IMR-90 (cell line): ENCODE results near the gene CCDC30. TPM values are rescaled to one million over a fixed set of nuclear protein-coding genes. Genes with fewer than 3 reads are reported as not detected.

Experiments
- ATAC-seq: fragments of 200-7000 bp; cut with Tn5 transposase; 2 replicates; pipeline ENCODE4 v1.9.1; 2020; ENCODE audit warnings: low read depth, mild to moderate bottlenecking, moderate library complexity
- BruUV-seq: library from RNA; stranded (reverse); fragments of 400-500 nt; replicated peaks from 2 replicates; lab custom pipeline; 2021; lab: Mats Ljungman, UMichigan
- CTCF ChIA-PET: fragments of 300-600 bp; formaldehyde crosslinking; extraction: SDS; loops from one replicate; lab custom pipeline; 2021; ENCODE audit warnings: antibody characterized with exemption; lab: Yijun Ruan, JAX
- POLR2A ChIA-PET: fragments of 300-600 bp; sonication (Branson Sonifier 250); formaldehyde crosslinking; loops from one replicate; lab custom pipeline; 2022; ENCODE audit warnings: antibody characterized with exemption; ENCODE audit not compliant: unreplicated experiment; lab: Charles Lee
- DNase-seq: peaks from one replicate; pipeline ENCODE4 v3.0.0; 2013
- H2AFZ ChIP-seq: replicated peaks from 2 replicates; pipeline ENCODE3; 2013; ENCODE audit warnings: low read length, mild to moderate bottlenecking; ENCODE audit not compliant: poor library complexity
- H2AK5ac ChIP-seq: 2 replicates; pipeline ENCODE4 v1.6.1; 2013; ENCODE audit warnings: low read depth, low read length, inconsistent platforms
- H2AK9ac ChIP-seq: replicated peaks from 2 replicates; pipeline ENCODE3; 2013; ENCODE audit warnings: mild to moderate bottlenecking, low read depth, low read length, moderate library complexity; ENCODE audit not compliant: poor library complexity
- H2BK120ac ChIP-seq: 2 replicates; pipeline ENCODE4 v1.6.1; 2013; ENCODE audit warnings: low read depth, low read length, inconsistent platforms
- H2BK15ac ChIP-seq: 3 replicates; pipeline ENCODE4 v1.6.1; 2013; ENCODE audit warnings: low read depth, low read length, inconsistent platforms
- H2BK20ac ChIP-seq: 2 replicates; pipeline ENCODE4 v1.6.1; 2013; ENCODE audit warnings: low read depth, mild to moderate bottlenecking, inconsistent platforms, low read length, moderate library complexity
- H2BK5ac ChIP-seq: 2 replicates; pipeline ENCODE4 v1.6.1; 2013; ENCODE audit warnings: mild to moderate bottlenecking, low read depth, low read length, inconsistent platforms; ENCODE audit not compliant: poor library complexity, severe bottlenecking
- H3K14ac ChIP-seq: replicated peaks from 2 replicates; pipeline ENCODE4 v1.6.1; 2013; ENCODE audit warnings: low read depth, low read length, inconsistent platforms
- H3K18ac ChIP-seq: 2 replicates; pipeline ENCODE4 v1.6.1; 2013; ENCODE audit warnings: low read depth, low read length, control low read depth
- H3K23ac ChIP-seq: 2 replicates; pipeline ENCODE4 v1.6.1; 2013; ENCODE audit warnings: low read depth, low read length, inconsistent platforms
- H3K27ac ChIP-seq: 2 replicates; pipeline ENCODE4 v1.5.1; 2013; ENCODE audit warnings: mild to moderate bottlenecking, control low read depth, low read length; ENCODE audit not compliant: insufficient read depth
- H3K27me3 ChIP-seq: 2 replicates; pipeline ENCODE4 v1.6.1; 2013; ENCODE audit warnings: low read length; ENCODE audit not compliant: control insufficient read depth, insufficient read depth
- H3K36me3 ChIP-seq: 2 replicates; pipeline ENCODE4 v1.6.1; 2013; ENCODE audit warnings: low read length, mixed read lengths; ENCODE audit not compliant: control insufficient read depth, insufficient read depth
- H3K4ac ChIP-seq: 2 replicates; pipeline ENCODE4 v1.6.1; 2013; ENCODE audit warnings: low read depth, low read length, inconsistent platforms
- H3K4me1 ChIP-seq: 2 replicates; pipeline ENCODE4 v1.6.1; 2013; ENCODE audit warnings: low read length, mixed read lengths; ENCODE audit not compliant: control insufficient read depth, insufficient read depth
- H3K4me2 ChIP-seq: 2 replicates; pipeline ENCODE4 v1.6.1; 2013; ENCODE audit warnings: low read depth, mild to moderate bottlenecking, control low read depth, low read length, moderate library complexity
- H3K4me3 ChIP-seq: 2 replicates; pipeline ENCODE4 v1.5.1; 2013; ENCODE audit warnings: low read depth, mild to moderate bottlenecking, control low read depth, low read length, moderate library complexity; ENCODE audit not compliant: insufficient read depth
- H3K56ac ChIP-seq: 2 replicates; pipeline ENCODE4 v1.6.1; 2013; ENCODE audit warnings: low read length, inconsistent platforms; ENCODE audit not compliant: insufficient read depth; ENCODE audit errors: extremely low read depth
- H3K79me1 ChIP-seq, 2 experiments: 2 replicates each; pipeline ENCODE4 v1.6.1; 2013; ENCODE audit warnings: low read length in 2 of 2, inconsistent platforms in 1 of 2, low read depth in 1 of 2
- H3K9ac ChIP-seq: 2 replicates; pipeline ENCODE4 v1.6.1; 2013; ENCODE audit warnings: low read depth, low read length, control low read depth
- H3K9me1 ChIP-seq: 2 replicates; pipeline ENCODE4 v1.6.1; 2013; ENCODE audit warnings: low read length, inconsistent platforms; ENCODE audit not compliant: insufficient read depth
- H3K9me3 ChIP-seq: 2 replicates; pipeline ENCODE4 v1.6.1; 2013; ENCODE audit warnings: low read length; ENCODE audit not compliant: control insufficient read depth, insufficient read depth
- H4K20me1 ChIP-seq: 2 replicates; pipeline ENCODE4 v1.6.1; 2013; ENCODE audit warnings: low read length, inconsistent platforms; ENCODE audit not compliant: insufficient read depth
- H4K5ac ChIP-seq: 2 replicates; pipeline ENCODE4 v1.6.1; 2013; ENCODE audit warnings: mild to moderate bottlenecking, low read depth, low read length, control low read depth
- H4K8ac ChIP-seq, 2 experiments: 2 replicates each; pipeline ENCODE4 v1.6.1; 2013; ENCODE audit warnings: low read depth in 2 of 2, low read length in 2 of 2, control low read depth in 1 of 2, inconsistent platforms in 1 of 2
- H4K91ac ChIP-seq: 2 replicates; pipeline ENCODE4 v1.6.1; 2013; ENCODE audit warnings: low read depth, low read length, inconsistent platforms; ENCODE audit not compliant: insufficient read depth
- BHLHE40 ChIP-seq: fragments of 150-350 bp; IDR thresholded peaks from 2 replicates; pipeline ENCODE4 v1.6.1; 2016; ENCODE audit warnings: mild to moderate bottlenecking, low read depth, low read length
- CHD1 ChIP-seq: IDR thresholded peaks from 2 replicates; pipeline ENCODE4 v1.6.1; 2012; ENCODE audit warnings: low read depth, low read length, improper control_type of control experiment
- CTCF ChIP-seq: conservative IDR thresholded peaks from 2 replicates; pipeline ENCODE4 v1.5.1; 2012; ENCODE audit warnings: mild to moderate bottlenecking, low read depth, low read length, improper control_type of control experiment
- ELK1 ChIP-seq: fragments of 150-350 bp; IDR thresholded peaks from 2 replicates; pipeline ENCODE4 v1.6.1; 2016; ENCODE audit warnings: low read depth, mild to moderate bottlenecking, low read length, moderate library complexity, borderline replicate concordance
- FOS ChIP-seq: fragments of 150-350 bp; IDR thresholded peaks from 2 replicates; pipeline ENCODE4 v1.6.1; 2016; ENCODE audit warnings: low read depth, low read length
- MAFK ChIP-seq: IDR thresholded peaks from 2 replicates; pipeline ENCODE4 v1.6.1; 2012; ENCODE audit warnings: low read depth, low read length, improper control_type of control experiment
- MXI1 ChIP-seq: IDR thresholded peaks from 2 replicates; pipeline ENCODE4 v1.6.1; 2012; ENCODE audit warnings: low read depth, mild to moderate bottlenecking, low read length, moderate library complexity, borderline replicate concordance
- NFE2L2 ChIP-seq: fragments of 150-350 bp; IDR thresholded peaks from 2 replicates; pipeline ENCODE4 v1.6.1; 2016; ENCODE audit warnings: low read depth, mild to moderate bottlenecking, low read length
- POLR2A ChIP-seq: IDR thresholded peaks from 2 replicates; pipeline ENCODE4 v1.6.1; 2012; ENCODE audit warnings: mild to moderate bottlenecking, low read depth, low read length
- RAD21 ChIP-seq: IDR thresholded peaks from 2 replicates; pipeline ENCODE4 v1.6.1; 2012; ENCODE audit warnings: low read length, improper control_type of control experiment
- RCOR1 ChIP-seq: IDR thresholded peaks from 2 replicates; pipeline ENCODE4 v1.6.1; 2012; ENCODE audit warnings: mild to moderate bottlenecking, low read length, improper control_type of control experiment; ENCODE audit not compliant: insufficient replicate concordance
- SMC3 ChIP-seq: fragments of 150-350 bp; IDR thresholded peaks from 2 replicates; pipeline ENCODE4 v1.6.1; 2016; ENCODE audit warnings: low read depth, mild to moderate bottlenecking, antibody characterized with exemption, low read length, moderate library complexity
- USF2 ChIP-seq: fragments of 150-350 bp; IDR thresholded peaks from 2 replicates; pipeline ENCODE4 v1.6.1; 2017; ENCODE audit warnings: mild to moderate bottlenecking, antibody characterized with exemption, low read length, low read depth
- WGBS, 2 experiments: methylation state at CpG; one replicate each; pipeline versions ENCODE4 v1.1.5 to v1.1.7; 2013; ENCODE audit warnings: missing lambda C conversion rate in 2 of 2; ENCODE audit not compliant: insufficient read length in 1 of 2; ENCODE audit errors: extremely low coverage in 2 of 2; 5-methylcytosine and 5-hydroxymethylcytosine counted together
- dilution Hi-C: fragments of 300-500 bp; cut with HindIII; formaldehyde crosslinking; loops from one replicate; pipeline ENCODE4 v1.14.3; 2018; ENCODE audit warnings: low sequenced_read_pairs; ENCODE audit not compliant: unreplicated experiment
- in situ Hi-C: fragments of 300-500 bp; cut with MboI; formaldehyde crosslinking; loops from 3 replicates; pipeline ENCODE4 v1.14.3; 2019; ENCODE audit warnings: low sequenced_read_pairs, inconsistent platforms, mixed read lengths
- intact Hi-C: fragments of 100-400 bp; cut with micrococcal nuclease; formaldehyde crosslinking; loops from 2 replicates; pipeline ENCODE4 v1.10.0; 2022
- polyA plus RNA-seq, 3 experiments: library from polyadenylated mRNA; depleted of rRNA; stranded (reverse); fragments of >200 nt; gene quantifications; 2 replicates each; pipeline ENCODE4 v1.2.3, GENCODE V29; 2012; ENCODE audit warnings: low replicate concordance in 1 of 3
- total RNA-seq: library from RNA; depleted of rRNA; stranded (reverse); fragments of >200 nt; gene quantifications from 2 replicates; pipeline ENCODE4 v1.2.3, GENCODE V29; 2012

The CCDC30 gene
- total and polyA plus RNA-seq, 2 of the 4 experiments (the other 2 are of a cell fraction) = 0.14 to 0.18 TPM

GRCh38 chr1:42533101-42533863 is 70.2 kb downstream of the CCDC30 start:
- peak overlapping the region; percentile 2 for H2AFZ ChIP-seq
- H3K14ac ChIP-seq = peak overlapping the region; percentile 57; the same call in 1 of the 2 replicates
- no peak overlapping the region for H3K4me3 ChIP-seq
- peak overlapping the region; percentile 54; the same call in 1 of the 2 replicates for H3K4ac ChIP-seq
- H4K91ac ChIP-seq = peak overlapping the region; percentile 69; the same call in 1 of the 2 replicates
- H3K27ac ChIP-seq = peak overlapping the region; percentile 69; the same call in 1 of the 2 replicates
- no CpG with 5 or more reads among the region's 6 CpGs for WGBS, 2 experiments
- no peaks in the 10 kb centered on the region for H3K36me3 ChIP-seq
- H3K79me1 ChIP-seq = no peaks in the 10 kb centered on the region
- H4K5ac ChIP-seq = peak overlapping the region; percentile 97; the same call in 1 of the 2 replicates
- peak overlapping the region; percentile 87 for H2AK9ac ChIP-seq
- DNase-seq (peak; percentile 28), ATAC-seq (peak; percentile 60)
- no peaks in the 10 kb centered on the region for H3K9me1 ChIP-seq
- H2AK5ac ChIP-seq = peak overlapping the region; percentile 16; the same call in 1 of the 2 replicates
- H3K9ac ChIP-seq = no peak overlapping the region
- H3K27me3 ChIP-seq = no peaks in the 10 kb centered on the region
- no peaks in the 10 kb centered on the region for H3K4me1 ChIP-seq
- peak overlapping the region; percentile 83; the same call in 1 of the 2 replicates for H2BK120ac ChIP-seq
- H3K56ac ChIP-seq = peak overlapping the region; percentile 16; the same call in 1 of the 2 replicates
- H3K9me3 ChIP-seq = no peaks in the 10 kb centered on the region
- no peaks in the 10 kb centered on the region for H4K20me1 ChIP-seq
- dilution Hi-C loops (no loop called here), intact Hi-C loops (no loop called here), in situ Hi-C loops (no loop called here)
- peak overlapping the region; percentile 97 for H3K18ac ChIP-seq
- no peak overlapping the region for H3K23ac ChIP-seq
- peak overlapping the region; percentile 51 to 84; a peak in 3 of 4 replicates for H4K8ac ChIP-seq
- H2BK15ac ChIP-seq = peak overlapping the region; percentile 36; the same call in 1 of the 3 replicates
- CTCF ChIA-PET = interaction anchor here (1.1 kb wide), 1 partner anchor 11 kb away, joined by 3 read pairs; no protein-coding TSS in a partner anchor
- BruUV-seq = no TSS peak
- H3K4me2 ChIP-seq = no peak overlapping the region
- POLR2A ChIA-PET = interaction anchor here (0.6 kb wide), 1 partner anchor 71 kb away, joined by 10 read pairs; no protein-coding TSS in a partner anchor
- peak overlapping the region; percentile 87; the same call in 1 of the 2 replicates for H2BK20ac ChIP-seq
- peak overlapping the region; percentile 83 for H2BK5ac ChIP-seq
- TF ChIP-seq POLR2A = no peak
- no peak for TF ChIP-seq RAD21
- TF ChIP-seq BHLHE40 = no peak
- no peak for TF ChIP-seq CTCF
- no peak for TF ChIP-seq SMC3
- TF ChIP-seq USF2 = no peak
- no peak for TF ChIP-seq RCOR1
- no peak for TF ChIP-seq MAFK
- TF ChIP-seq MXI1 = no peak
- TF ChIP-seq CHD1 = no peak
- TF ChIP-seq FOS = no peak
- no peak for TF ChIP-seq NFE2L2
- TF ChIP-seq ELK1 = no peak
